Measurements from ENCODE around the gene MAPT.

Gene MAPT

DNA sequence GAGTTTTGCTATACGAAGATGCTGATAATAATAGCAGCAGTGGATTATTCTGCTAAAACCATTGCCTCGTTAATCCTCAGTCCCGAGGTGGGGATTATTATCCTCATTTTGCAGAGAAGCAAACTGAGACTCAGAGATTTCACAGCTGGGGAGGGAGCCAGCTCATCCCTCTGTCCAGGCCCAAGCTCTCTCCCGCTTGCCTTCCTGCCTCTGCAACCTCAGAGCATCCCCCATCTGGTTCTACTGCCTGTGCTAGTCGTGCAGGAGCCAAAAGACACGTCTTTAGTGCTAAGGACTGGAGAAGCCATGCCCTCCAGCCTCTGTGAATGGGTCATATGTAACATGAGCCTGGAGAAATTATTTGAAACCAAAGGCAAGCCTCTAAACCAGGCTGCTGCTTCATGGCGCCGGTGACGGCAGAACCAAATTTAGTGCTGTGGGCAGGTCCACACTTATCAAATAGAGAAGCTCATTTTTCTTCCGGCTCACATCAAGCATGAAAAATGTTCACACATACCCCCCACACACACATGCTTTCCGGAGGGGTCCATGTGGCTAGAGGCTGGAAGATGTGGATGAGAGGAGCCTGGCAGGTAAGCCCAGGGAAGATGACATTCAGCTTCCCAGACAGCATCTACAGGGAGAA lies 13.5 kb downstream of the MAPT start:
- no peaks in the 10 kb centered on the region for H3K4me1 ChIP-seq (ENCODE audit: control insufficient read depth, insufficient read depth, low read depth, low read length)
- no peak for DNase-seq
- no peak overlapping the region for H3K14ac ChIP-seq (ENCODE audit: low read length in 2 of 2)
- no peak overlapping the region for H2BK12ac ChIP-seq (ENCODE audit: low read length in 2 of 2)
- no peaks in the 10 kb centered on the region for H3K79me1 ChIP-seq (replicated peaks; ENCODE audit: low read length, poor library complexity, severe bottlenecking)
- WGBS = 80% methylated on average over 9 of the region's 11 CpGs
- no peak overlapping the region for H2BK120ac ChIP-seq (ENCODE audit: low read depth, low read length)
- H3K18ac ChIP-seq (ENCODE audit: low read depth in 1 of 2, low read length in 2 of 2) = no peak overlapping the region
- H3K27me3 ChIP-seq (ENCODE audit: control insufficient read depth in 1 of 2, insufficient read depth in 1 of 2, low read length in 2 of 2) = peaks cover 43 to 63% of the 10 kb centered on the region in 2 experiments
- no peaks in the 10 kb centered on the region for H3K36me3 ChIP-seq (ENCODE audit: control insufficient read depth in 1 of 2, insufficient read depth in 2 of 2, low read depth in 1 of 2, low read length in 2 of 2)
- no peak overlapping the region for H2BK15ac ChIP-seq (ENCODE audit: low read depth, poor library complexity, severe bottlenecking)
- no peak overlapping the region for H3K4ac ChIP-seq (ENCODE audit: low read depth in 1 of 2, low read length in 2 of 2)
- no peak overlapping the region for H3K23ac ChIP-seq (ENCODE audit: low read length in 2 of 2)
- no peak overlapping the region for H3K27ac ChIP-seq (ENCODE audit: low read length, poor library complexity, severe bottlenecking)
- peaks cover 8% of the 10 kb centered on the region for H3K9me3 ChIP-seq (ENCODE audit: control insufficient read depth, low read length)
- H3K4me2 ChIP-seq (ENCODE audit: low read length, poor library complexity, severe bottlenecking) = no peak overlapping the region
- no peak overlapping the region for H3K9ac ChIP-seq (ENCODE audit: low read length)
- H2BK5ac ChIP-seq (ENCODE audit: low read depth, low read length, poor library complexity, severe bottlenecking) = no peak overlapping the region
- H2AK5ac ChIP-seq (ENCODE audit: low read length, severe bottlenecking) = no peak overlapping the region
- H2AFZ ChIP-seq (ENCODE audit: low read depth, low read length) = no peak overlapping the region
- no peak overlapping the region for H4K8ac ChIP-seq (ENCODE audit: low read length)
- no peak overlapping the region for H3K4me3 ChIP-seq (ENCODE audit: insufficient read depth in 1 of 2, low read depth in 1 of 2, low read length in 2 of 2)
- no peak overlapping the region for H4K91ac ChIP-seq (ENCODE audit: low read length)

DNA sequence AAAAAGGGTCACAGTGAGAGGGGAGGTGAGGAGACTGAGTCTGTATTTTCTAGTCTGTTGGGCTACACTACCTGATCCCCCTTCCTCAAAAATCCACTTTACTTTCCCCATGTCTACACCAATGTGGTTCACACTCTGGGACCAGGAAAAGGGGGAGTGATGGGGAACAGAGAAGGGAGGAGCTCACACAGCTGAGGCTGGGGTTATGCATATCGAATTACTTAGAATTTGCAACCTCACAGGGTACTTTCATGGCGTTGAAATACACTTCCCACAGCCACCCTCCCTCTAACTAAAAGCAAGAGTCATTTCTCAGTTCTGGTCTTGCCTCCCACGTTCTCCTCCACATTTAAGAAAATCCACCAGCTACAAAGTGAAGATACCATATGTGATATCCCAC lies 14.1 kb downstream of the MAPT start:
- H2AFZ ChIP-seq (ENCODE audit: low read depth, low read length) = no peak overlapping the region
- H3K27ac ChIP-seq (ENCODE audit: low read length, poor library complexity, severe bottlenecking) = no peak overlapping the region
- H3K4me3 ChIP-seq (ENCODE audit: insufficient read depth in 1 of 2, low read depth in 1 of 2, low read length in 2 of 2) = no peak overlapping the region
- H3K9ac ChIP-seq (ENCODE audit: low read length) = no peak overlapping the region
- H3K79me1 ChIP-seq (replicated peaks; ENCODE audit: low read length, poor library complexity, severe bottlenecking) = no peaks in the 10 kb centered on the region
- H2BK120ac ChIP-seq (ENCODE audit: low read depth, low read length) = no peak overlapping the region
- H3K9me3 ChIP-seq (ENCODE audit: control insufficient read depth, low read length) = peaks cover 8% of the 10 kb centered on the region
- H2BK5ac ChIP-seq (ENCODE audit: low read depth, low read length, poor library complexity, severe bottlenecking) = no peak overlapping the region
- H3K23ac ChIP-seq (ENCODE audit: low read length in 2 of 2) = no peak overlapping the region
- H2AK5ac ChIP-seq (ENCODE audit: low read length, severe bottlenecking) = no peak overlapping the region
- no peak overlapping the region for H3K4ac ChIP-seq (ENCODE audit: low read depth in 1 of 2, low read length in 2 of 2)
- no peak overlapping the region for H3K14ac ChIP-seq (ENCODE audit: low read length in 2 of 2)
- no peak overlapping the region for H4K91ac ChIP-seq (ENCODE audit: low read length)
- no peak overlapping the region for H4K8ac ChIP-seq (ENCODE audit: low read length)
- H3K4me2 ChIP-seq (ENCODE audit: low read length, poor library complexity, severe bottlenecking) = no peak overlapping the region
- DNase-seq = no peak
- no peaks in the 10 kb centered on the region for H3K4me1 ChIP-seq (ENCODE audit: control insufficient read depth, insufficient read depth, low read depth, low read length)
- H3K27me3 ChIP-seq (ENCODE audit: control insufficient read depth in 1 of 2, insufficient read depth in 1 of 2, low read length in 2 of 2) = peaks cover 41 to 60% of the 10 kb centered on the region in 2 experiments
- no peak overlapping the region for H3K18ac ChIP-seq (ENCODE audit: low read depth in 1 of 2, low read length in 2 of 2)
- 33% methylated on average over 2 of the region's 3 CpGs for WGBS
- no peaks in the 10 kb centered on the region for H3K36me3 ChIP-seq (ENCODE audit: control insufficient read depth in 1 of 2, insufficient read depth in 2 of 2, low read depth in 1 of 2, low read length in 2 of 2)
- H2BK12ac ChIP-seq (ENCODE audit: low read length in 2 of 2) = no peak overlapping the region
- H2BK15ac ChIP-seq (ENCODE audit: low read depth, poor library complexity, severe bottlenecking) = no peak overlapping the region

DNA sequence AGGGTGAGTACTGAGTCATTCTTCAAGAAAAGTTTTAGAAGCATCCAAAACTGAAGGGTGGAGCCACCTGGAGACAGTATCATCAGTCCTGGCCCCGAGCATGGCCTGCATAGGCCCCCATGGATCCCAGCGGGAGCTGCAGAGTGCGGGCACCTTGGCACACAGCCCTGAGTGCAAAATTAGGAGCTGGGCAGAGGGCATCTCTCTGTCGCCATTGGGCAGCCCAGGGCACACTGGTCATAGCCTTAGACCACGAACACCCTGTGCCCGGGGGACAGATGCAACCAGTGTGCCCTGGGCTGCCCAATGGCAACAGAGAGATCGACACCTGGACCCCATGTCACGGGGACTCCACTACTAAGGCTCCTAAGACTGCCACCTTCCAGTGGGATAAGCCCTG lies 14.6 kb downstream of the MAPT start:
- Histone ChIP-seq H2AFZ (ENCODE audit: low read depth, low read length) (no peak overlapping the region), H4K8ac (ENCODE audit: low read length) (no peak overlapping the region), H4K91ac (ENCODE audit: low read length) (no peak overlapping the region), H3K4me2 (ENCODE audit: low read length, poor library complexity, severe bottlenecking) (no peak overlapping the region), H3K4ac (ENCODE audit: low read depth in 1 of 2, low read length in 2 of 2) (no peak overlapping the region), H3K27ac (ENCODE audit: low read length, poor library complexity, severe bottlenecking) (no peak overlapping the region), H2BK12ac (ENCODE audit: low read length in 2 of 2) (no peak overlapping the region), H3K4me3 (ENCODE audit: insufficient read depth in 1 of 2, low read depth in 1 of 2, low read length in 2 of 2) (no peak overlapping the region), H3K14ac (ENCODE audit: low read length in 2 of 2) (no peak overlapping the region), H3K9ac (ENCODE audit: low read length) (no peak overlapping the region), H3K27me3 (ENCODE audit: control insufficient read depth in 1 of 2, insufficient read depth in 1 of 2, low read length in 2 of 2) (peaks cover 44 to 63% of the 10 kb centered on the region in 2 experiments), H3K18ac (ENCODE audit: low read depth in 1 of 2, low read length in 2 of 2) (no peak overlapping the region), H2AK5ac (ENCODE audit: low read length, severe bottlenecking) (no peak overlapping the region), H2BK5ac (ENCODE audit: low read depth, low read length, poor library complexity, severe bottlenecking) (no peak overlapping the region), H3K79me1 (replicated peaks; ENCODE audit: low read length, poor library complexity, severe bottlenecking) (no peaks in the 10 kb centered on the region), H2BK15ac (ENCODE audit: low read depth, poor library complexity, severe bottlenecking) (no peak overlapping the region), H3K4me1 (ENCODE audit: control insufficient read depth, insufficient read depth, low read depth, low read length) (no peaks in the 10 kb centered on the region), H3K9me3 (ENCODE audit: control insufficient read depth, low read length) (peaks cover 8% of the 10 kb centered on the region), H3K36me3 (ENCODE audit: control insufficient read depth in 1 of 2, insufficient read depth in 2 of 2, low read depth in 1 of 2, low read length in 2 of 2) (no peaks in the 10 kb centered on the region), H3K23ac (ENCODE audit: low read length in 2 of 2) (no peak overlapping the region), H2BK120ac (ENCODE audit: low read depth, low read length) (no peak overlapping the region)
- WGBS = 83% methylated on average over 8 of the region's 8 CpGs
- DNase-seq = no peak

DNA sequence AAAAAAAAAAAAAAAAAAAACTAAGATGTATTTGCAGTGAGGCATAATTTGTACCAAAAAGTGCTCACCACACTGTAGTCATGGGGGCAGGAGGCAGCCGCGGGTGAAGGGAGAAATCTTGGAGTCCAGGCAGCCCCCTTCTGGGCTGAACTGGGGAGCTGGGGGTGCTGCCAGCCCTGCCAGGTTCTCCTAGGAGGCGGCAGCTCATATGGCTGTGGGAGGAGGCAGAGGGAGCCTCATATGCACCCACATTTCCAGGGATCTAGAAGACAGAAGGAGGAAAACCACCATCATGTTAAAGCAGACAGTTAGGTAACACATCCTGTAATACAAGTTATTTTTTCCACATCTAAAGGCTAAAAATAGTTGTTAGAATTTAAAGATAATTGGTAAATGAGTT lies 16.3 kb downstream of the MAPT start:
- Histone ChIP-seq H3K27ac (ENCODE audit: low read length, poor library complexity, severe bottlenecking) (no peak overlapping the region), H2AFZ (ENCODE audit: low read depth, low read length) (no peak overlapping the region), H4K91ac (ENCODE audit: low read length) (no peak overlapping the region), H3K79me1 (replicated peaks; ENCODE audit: low read length, poor library complexity, severe bottlenecking) (no peaks in the 10 kb centered on the region), H3K36me3 (ENCODE audit: control insufficient read depth in 1 of 2, insufficient read depth in 2 of 2, low read depth in 1 of 2, low read length in 2 of 2) (no peaks in the 10 kb centered on the region), H3K14ac (ENCODE audit: low read length in 2 of 2) (no peak overlapping the region), H3K23ac (ENCODE audit: low read length in 2 of 2) (no peak overlapping the region), H2BK120ac (ENCODE audit: low read depth, low read length) (no peak overlapping the region), H3K4me3 (ENCODE audit: insufficient read depth in 1 of 2, low read depth in 1 of 2, low read length in 2 of 2) (no peak overlapping the region), H3K27me3 (ENCODE audit: control insufficient read depth in 1 of 2, insufficient read depth in 1 of 2, low read length in 2 of 2) (peaks cover 38 to 65% of the 10 kb centered on the region in 2 experiments), H3K9ac (ENCODE audit: low read length) (no peak overlapping the region), H2AK5ac (ENCODE audit: low read length, severe bottlenecking) (no peak overlapping the region), H3K4ac (ENCODE audit: low read depth in 1 of 2, low read length in 2 of 2) (no peak overlapping the region), H4K8ac (ENCODE audit: low read length) (no peak overlapping the region), H3K4me2 (ENCODE audit: low read length, poor library complexity, severe bottlenecking) (no peak overlapping the region), H2BK12ac (ENCODE audit: low read length in 2 of 2) (no peak overlapping the region), H3K9me3 (ENCODE audit: control insufficient read depth, low read length) (peaks cover 8% of the 10 kb centered on the region), H2BK5ac (ENCODE audit: low read depth, low read length, poor library complexity, severe bottlenecking) (no peak overlapping the region), H2BK15ac (ENCODE audit: low read depth, poor library complexity, severe bottlenecking) (no peak overlapping the region), H3K4me1 (ENCODE audit: control insufficient read depth, insufficient read depth, low read depth, low read length) (no peaks in the 10 kb centered on the region), H3K18ac (ENCODE audit: low read depth in 1 of 2, low read length in 2 of 2) (no peak overlapping the region)
- WGBS = 81% methylated on average over 2 of the region's 3 CpGs
- DNase-seq = no peak
